Measurements from ENCODE around the gene PRKCE.

Gene PRKCE

DNA sequence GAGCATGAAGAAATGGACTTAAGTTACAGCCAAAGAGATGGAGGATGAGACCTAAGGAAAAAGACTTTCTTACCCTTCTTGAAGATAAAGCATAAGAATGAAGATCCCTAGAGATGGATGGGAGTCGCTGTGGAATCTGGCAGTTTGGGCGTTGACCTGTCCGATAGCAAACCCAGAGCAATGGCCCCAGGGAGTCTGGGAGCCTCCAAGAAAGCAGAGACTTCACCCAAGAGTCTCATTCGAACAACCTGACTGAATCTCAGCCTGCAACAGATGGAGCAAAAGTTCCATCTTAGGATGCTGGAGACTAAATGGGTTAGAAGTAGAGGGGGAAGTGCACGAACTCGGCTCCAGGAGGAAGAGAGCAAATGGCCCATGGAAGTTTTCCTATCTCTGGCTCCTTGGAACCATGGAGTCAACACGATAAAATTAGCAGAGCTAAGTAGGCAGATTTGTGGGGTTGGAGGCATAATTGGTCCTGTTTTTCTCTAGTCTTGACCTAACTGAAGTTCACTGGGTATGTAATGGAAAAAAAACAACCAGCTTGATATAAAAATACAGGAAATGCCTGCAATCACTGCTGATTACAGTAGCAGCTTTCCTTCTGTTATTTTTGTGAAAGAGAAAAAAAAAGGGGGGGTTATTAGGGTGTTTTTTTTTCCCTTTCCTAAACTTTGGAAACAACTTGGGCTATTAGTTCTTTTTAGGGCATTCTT is 467.3 kb downstream of the PRKCE start:
- no peak for DNase-seq (ENCODE audit: low spot score)
- TF ChIP-seq, protein P1, sequence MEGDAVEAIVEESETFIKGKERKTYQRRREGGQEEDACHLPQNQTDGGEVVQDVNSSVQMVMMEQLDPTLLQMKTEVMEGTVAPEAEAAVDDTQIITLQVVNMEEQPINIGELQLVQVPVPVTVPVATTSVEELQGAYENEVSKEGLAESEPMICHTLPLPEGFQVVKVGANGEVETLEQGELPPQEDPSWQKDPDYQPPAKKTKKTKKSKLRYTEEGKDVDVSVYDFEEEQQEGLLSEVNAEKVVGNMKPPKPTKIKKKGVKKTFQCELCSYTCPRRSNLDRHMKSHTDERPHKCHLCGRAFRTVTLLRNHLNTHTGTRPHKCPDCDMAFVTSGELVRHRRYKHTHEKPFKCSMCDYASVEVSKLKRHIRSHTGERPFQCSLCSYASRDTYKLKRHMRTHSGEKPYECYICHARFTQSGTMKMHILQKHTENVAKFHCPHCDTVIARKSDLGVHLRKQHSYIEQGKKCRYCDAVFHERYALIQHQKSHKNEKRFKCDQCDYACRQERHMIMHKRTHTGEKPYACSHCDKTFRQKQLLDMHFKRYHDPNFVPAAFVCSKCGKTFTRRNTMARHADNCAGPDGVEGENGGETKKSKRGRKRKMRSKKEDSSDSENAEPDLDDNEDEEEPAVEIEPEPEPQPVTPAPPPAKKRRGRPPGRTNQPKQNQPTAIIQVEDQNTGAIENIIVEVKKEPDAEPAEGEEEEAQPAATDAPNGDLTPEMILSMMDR (IDR thresholded peaks at IDR 0.05; ENCODE audit: borderline replicate concordance, control extremely low read depth, extremely low read depth, insufficient read depth, missing control alignments) = no peak
- in situ Hi-C loops (cut with MboI; ENCODE audit: low sequenced_read_pairs, unreplicated experiment) = no loop called here

DNA sequence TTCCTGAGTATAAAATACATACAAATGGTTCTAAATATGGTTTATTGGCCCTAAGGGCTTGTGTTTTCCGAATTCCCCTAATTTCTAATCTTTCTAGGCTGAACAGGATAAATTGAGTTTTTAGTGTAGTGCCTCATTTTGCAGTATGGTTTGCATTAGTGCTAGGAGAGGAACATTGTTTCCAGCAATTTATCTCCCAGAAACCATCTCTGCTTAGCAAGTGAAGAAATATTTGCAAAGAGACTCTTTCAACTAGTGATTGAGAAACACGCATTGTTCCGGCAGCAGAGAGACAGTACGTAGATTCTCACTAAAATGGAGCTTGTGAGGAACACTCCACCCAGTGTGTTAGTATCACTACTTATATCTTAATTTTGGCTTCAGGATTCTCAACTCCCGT is 468.0 kb downstream of the PRKCE start:
- in situ Hi-C loops (cut with MboI; ENCODE audit: low sequenced_read_pairs, unreplicated experiment) = no loop called here
- TF ChIP-seq, protein P1 (IDR thresholded peaks at IDR 0.05; ENCODE audit: borderline replicate concordance, control extremely low read depth, extremely low read depth, insufficient read depth, missing control alignments) = no peak
- DNase-seq (ENCODE audit: low spot score) = no peak

DNA sequence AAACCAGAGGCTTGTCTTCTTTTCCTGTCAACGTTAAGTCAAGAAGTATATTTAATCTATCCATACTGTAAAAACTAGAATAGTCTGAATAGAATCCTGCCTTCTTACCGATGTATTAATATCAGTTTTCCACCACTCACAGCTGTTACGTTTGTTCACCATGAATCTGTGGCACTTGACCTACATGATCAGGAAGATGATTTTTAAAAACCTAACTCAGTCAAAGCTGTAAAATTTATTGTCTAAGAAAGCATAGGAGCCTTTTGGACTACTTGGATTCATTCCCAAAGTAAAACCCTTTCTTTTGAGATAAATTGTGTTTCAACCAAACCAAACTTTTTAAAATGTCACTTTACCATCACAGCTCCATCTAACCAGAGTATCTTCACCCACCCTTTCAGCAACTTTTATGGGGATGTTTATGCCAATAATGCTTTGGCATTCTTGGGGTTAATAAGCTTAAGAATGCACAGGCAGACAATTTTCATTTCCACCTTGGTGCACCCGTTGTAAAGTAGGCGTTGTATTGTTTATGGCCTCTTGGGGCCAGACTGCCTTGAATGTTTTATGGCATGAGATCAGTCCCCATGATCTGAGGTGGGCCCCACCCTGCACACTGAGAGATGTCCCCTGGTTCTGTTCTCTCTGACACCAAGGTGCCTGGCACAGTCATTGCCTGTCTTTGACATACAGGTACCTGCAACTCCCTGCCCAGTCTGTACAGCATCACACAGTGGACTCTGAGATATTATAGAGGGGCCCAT is 469.5 kb downstream of the PRKCE start:
- DNase-seq (ENCODE audit: low spot score) = no peak
- TF ChIP-seq, protein P1 (IDR thresholded peaks at IDR 0.05; ENCODE audit: borderline replicate concordance, control extremely low read depth, extremely low read depth, insufficient read depth, missing control alignments) = no peak
- in situ Hi-C loops (cut with MboI; ENCODE audit: low sequenced_read_pairs, unreplicated experiment) = no loop called here

DNA sequence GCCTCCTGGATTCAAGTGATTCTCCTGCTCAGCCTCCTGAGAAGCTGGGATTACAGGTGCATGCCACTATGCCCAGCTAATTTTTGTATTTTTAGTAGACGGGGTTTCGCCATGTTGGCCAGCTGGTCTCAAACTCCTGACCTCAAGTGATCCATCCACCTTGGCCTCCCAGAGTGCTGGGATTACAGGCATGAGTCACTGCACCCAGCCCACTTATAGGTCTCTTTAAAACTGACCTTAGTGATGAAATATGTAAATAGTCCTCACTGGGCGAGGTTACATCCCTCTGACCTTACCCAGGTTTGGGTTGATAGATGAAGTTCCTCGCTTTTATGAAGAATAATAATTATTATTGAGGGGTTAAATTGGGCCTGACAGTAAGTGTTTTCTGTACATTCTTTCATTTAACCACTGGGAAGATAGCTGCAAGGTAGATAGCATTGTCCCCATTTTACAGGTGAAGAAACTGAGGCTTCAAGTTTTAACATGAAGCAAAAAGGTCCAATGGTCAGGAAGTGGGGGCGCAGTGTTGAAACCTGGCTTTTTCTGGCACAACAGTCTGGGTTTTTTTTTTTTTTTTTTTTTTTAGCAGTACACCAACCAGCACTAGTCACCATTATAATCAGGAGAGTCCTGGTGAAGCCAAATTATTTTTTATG is 471.0 kb downstream of the PRKCE start:
- no peak for DNase-seq (ENCODE audit: low spot score)
- in situ Hi-C loops (cut with MboI; ENCODE audit: low sequenced_read_pairs, unreplicated experiment) = no loop called here
- TF ChIP-seq, protein P1 (IDR thresholded peaks at IDR 0.05; ENCODE audit: borderline replicate concordance, control extremely low read depth, extremely low read depth, insufficient read depth, missing control alignments) = no peak

DNA sequence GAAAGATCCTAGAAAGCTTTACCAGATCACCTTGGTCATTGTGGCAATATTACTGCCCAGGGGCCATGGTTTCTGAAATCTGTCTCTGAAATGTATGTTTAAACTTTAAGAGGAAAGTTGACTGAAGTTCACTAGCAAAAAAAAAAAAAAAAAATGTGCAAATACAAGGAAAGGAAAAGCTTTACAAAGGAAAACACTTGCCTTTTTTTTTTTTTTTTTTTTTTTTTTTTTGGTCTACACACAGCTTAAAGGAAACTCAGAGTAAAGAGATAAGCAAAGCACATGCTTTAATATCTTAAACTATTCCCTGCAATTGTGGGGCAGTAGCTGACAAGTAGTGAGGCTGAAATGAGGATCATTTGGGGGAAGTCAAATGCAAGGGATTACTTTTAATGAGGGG is 471.5 kb downstream of the PRKCE start:
- DNase-seq (ENCODE audit: low spot score) = no peak
- in situ Hi-C loops (cut with MboI; ENCODE audit: low sequenced_read_pairs, unreplicated experiment) = no loop called here
- TF ChIP-seq, protein P1 (IDR thresholded peaks at IDR 0.05; ENCODE audit: borderline replicate concordance, control extremely low read depth, extremely low read depth, insufficient read depth, missing control alignments) = no peak

DNA sequence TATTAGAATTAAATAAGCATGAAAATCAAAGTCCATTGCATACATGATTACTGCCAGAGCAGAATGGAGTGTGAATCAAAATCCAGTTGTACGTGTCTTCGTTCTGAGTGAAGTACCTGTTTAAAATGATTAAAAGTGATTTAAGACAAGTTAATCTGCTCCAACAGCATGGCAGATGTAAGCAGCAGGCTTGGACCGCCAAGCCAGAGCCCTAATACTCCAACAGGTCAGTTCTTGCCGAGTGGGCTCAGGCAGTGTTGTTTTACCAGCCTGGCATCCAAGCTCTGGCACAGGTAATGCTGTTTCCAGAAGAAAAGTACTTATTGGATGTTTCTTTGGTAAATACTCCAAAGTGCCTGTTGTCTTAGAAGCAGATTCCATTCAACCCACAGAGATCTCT is 474.3 kb downstream of the PRKCE start:
- TF ChIP-seq, protein P1 (IDR thresholded peaks at IDR 0.05; ENCODE audit: borderline replicate concordance, control extremely low read depth, extremely low read depth, insufficient read depth, missing control alignments) = no peak
- no peak for DNase-seq (ENCODE audit: low spot score)
- in situ Hi-C loops (cut with MboI; ENCODE audit: low sequenced_read_pairs, unreplicated experiment) = no loop called here
